Smooth muscle cell (in vitro differentiated cells): ENCODE data around the gene KCNK10. TPM values are rescaled to one million over a fixed set of nuclear protein-coding genes. Genes with fewer than 3 reads are reported as not detected.
"Not testable (repeated sequence)": the region's sequence is repeated elsewhere in the genome, so short reads cannot be mapped to it uniquely, and the experiment has no call there.

Experiments used
- DNase-seq: peaks from one replicate; lab custom pipeline; 2025; ENCODE audit not compliant: unreplicated experiment; lab: John Stamatoyannopoulos, UW
- H2AFZ ChIP-seq: fragments of 200-600 bp; sonication (generic); 2 replicates; pipeline ENCODE4 v1.6.0; 2016; ENCODE audit warnings: antibody characterized with exemption, low read depth, mild to moderate bottlenecking
- H3F3A ChIP-seq: fragments of 200-600 bp; sonication (generic); 2 replicates; pipeline ENCODE4 v1.6.0; 2017; ENCODE audit warnings: antibody characterized with exemption, low read depth
- H3K27ac ChIP-seq: fragments of 200-600 bp; sonication (generic); 2 replicates; pipeline ENCODE4 v1.5.1; 2016; ENCODE audit warnings: low read depth, mild to moderate bottlenecking
- H3K27me3 ChIP-seq: fragments of 200-600 bp; sonication (generic); 2 replicates; pipeline ENCODE4 v1.6.1; 2016; ENCODE audit warnings: low read depth, mild to moderate bottlenecking
- H3K36me3 ChIP-seq: fragments of 200-600 bp; sonication (generic); 2 replicates; pipeline ENCODE4 v1.5.1; 2016; ENCODE audit warnings: low read depth
- H3K4me1 ChIP-seq: fragments of 200-600 bp; sonication (generic); 2 replicates; pipeline ENCODE4 v1.5.1; 2016; ENCODE audit warnings: low read depth
- H3K4me2 ChIP-seq: fragments of 200-600 bp; sonication (generic); 2 replicates; pipeline ENCODE4 v1.6.0; 2016; ENCODE audit warnings: mild to moderate bottlenecking
- H3K4me3 ChIP-seq: fragments of 200-600 bp; sonication (generic); 2 replicates; pipeline ENCODE4 v1.5.1; 2016; ENCODE audit warnings: mild to moderate bottlenecking
- H3K79me2 ChIP-seq: fragments of 200-600 bp; sonication (generic); 2 replicates; pipeline ENCODE4 v1.6.0; 2016; ENCODE audit warnings: low read depth, mild to moderate bottlenecking
- H3K9ac ChIP-seq: fragments of 200-600 bp; sonication (generic); 2 replicates; pipeline ENCODE4 v1.6.0; 2016; ENCODE audit warnings: low read depth
- H3K9me3 ChIP-seq: fragments of 200-600 bp; sonication (generic); replicated peaks from 2 replicates; pipeline ENCODE4 v1.5.1; 2016; ENCODE audit warnings: low read depth
- H4K20me1 ChIP-seq: fragments of 200-600 bp; sonication (generic); 2 replicates; pipeline ENCODE4 v1.6.0; 2016; ENCODE audit warnings: low read depth
- WGBS: methylation state at CpG from one replicate; pipeline ENCODE4 v1.1.7; 2016; ENCODE audit warnings: low lambda C conversion rate; 5-methylcytosine and 5-hydroxymethylcytosine counted together
- polyA plus RNA-seq: library from polyadenylated mRNA; unstranded; fragments of >200 nt; fragmentation: Nextera tagmentation; extraction: Ambion mirVana; gene quantifications from 2 replicates; pipeline ENCODE4 v1.2.1, GENCODE V29; 2016
- total RNA-seq: library from RNA; depleted of rRNA; stranded (reverse); fragments of >200 nt; gene quantifications from 2 replicates; pipeline ENCODE4 v1.2.3, GENCODE V29; 2014
- TF ChIP-seq, protein P1 (sequence below): fragments of 200-600 bp; sonication (generic); IDR thresholded peaks from 2 replicates; pipeline ENCODE4 v1.5.1; 2017; ENCODE audit warnings: borderline replicate concordance, mild to moderate bottlenecking, antibody characterized with exemption; ENCODE audit not compliant: insufficient read depth, poor library complexity, severe bottlenecking

KCNK10 gene
- total and polyA plus RNA-seq, 2 experiments from 2014 or later = not detected

DNA sequence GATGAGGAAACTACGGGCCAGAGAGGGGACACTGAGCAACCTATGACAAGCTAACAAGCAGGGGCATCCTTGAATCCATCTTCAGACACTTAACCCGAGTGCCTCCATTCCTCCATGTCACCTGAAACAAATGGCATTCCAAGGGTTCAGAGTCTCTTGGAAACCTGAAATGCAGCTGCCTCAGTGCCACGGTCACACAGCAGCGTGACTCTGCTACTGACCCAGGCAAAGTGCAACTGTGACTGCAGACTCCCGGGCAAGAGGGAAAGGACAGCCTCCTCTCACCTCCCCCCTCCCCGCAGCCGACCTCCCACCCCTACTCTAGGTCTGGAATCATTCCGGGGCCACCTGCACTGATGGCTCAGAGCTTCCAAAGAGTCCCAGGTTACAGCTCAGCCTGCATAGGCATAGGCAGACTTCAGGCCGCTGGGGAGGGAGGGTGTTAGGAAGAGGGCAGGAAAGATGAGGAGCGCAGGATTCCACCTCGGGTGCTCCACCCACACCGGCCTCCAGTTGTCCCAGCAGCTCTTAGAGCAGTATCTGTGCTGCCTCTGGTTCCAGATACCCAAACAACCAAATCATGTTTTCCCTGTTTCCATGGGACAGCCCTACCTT lies 53.2 kb downstream of the KCNK10 start:
- DNase-seq = no peak
- Histone ChIP-seq H3F3A (no peaks in the 10 kb centered on the region), H3K4me2 (no peak overlapping the region), H3K27me3 (peaks cover 4% of the 10 kb centered on the region), H4K20me1 (no peaks in the 10 kb centered on the region), H3K27ac (no peak overlapping the region), H3K4me3 (no peak overlapping the region), H2AFZ (no peak overlapping the region), H3K9ac (no peak overlapping the region), H3K79me2 (no peaks in the 10 kb centered on the region), H3K36me3 (no peaks in the 10 kb centered on the region), H3K9me3 (no peaks in the 10 kb centered on the region), H3K4me1 (no peaks in the 10 kb centered on the region)
- TF ChIP-seq, protein P1, sequence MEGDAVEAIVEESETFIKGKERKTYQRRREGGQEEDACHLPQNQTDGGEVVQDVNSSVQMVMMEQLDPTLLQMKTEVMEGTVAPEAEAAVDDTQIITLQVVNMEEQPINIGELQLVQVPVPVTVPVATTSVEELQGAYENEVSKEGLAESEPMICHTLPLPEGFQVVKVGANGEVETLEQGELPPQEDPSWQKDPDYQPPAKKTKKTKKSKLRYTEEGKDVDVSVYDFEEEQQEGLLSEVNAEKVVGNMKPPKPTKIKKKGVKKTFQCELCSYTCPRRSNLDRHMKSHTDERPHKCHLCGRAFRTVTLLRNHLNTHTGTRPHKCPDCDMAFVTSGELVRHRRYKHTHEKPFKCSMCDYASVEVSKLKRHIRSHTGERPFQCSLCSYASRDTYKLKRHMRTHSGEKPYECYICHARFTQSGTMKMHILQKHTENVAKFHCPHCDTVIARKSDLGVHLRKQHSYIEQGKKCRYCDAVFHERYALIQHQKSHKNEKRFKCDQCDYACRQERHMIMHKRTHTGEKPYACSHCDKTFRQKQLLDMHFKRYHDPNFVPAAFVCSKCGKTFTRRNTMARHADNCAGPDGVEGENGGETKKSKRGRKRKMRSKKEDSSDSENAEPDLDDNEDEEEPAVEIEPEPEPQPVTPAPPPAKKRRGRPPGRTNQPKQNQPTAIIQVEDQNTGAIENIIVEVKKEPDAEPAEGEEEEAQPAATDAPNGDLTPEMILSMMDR = no peak
- WGBS = 89% methylated on average over 11 of the region's 12 CpGs

DNA sequence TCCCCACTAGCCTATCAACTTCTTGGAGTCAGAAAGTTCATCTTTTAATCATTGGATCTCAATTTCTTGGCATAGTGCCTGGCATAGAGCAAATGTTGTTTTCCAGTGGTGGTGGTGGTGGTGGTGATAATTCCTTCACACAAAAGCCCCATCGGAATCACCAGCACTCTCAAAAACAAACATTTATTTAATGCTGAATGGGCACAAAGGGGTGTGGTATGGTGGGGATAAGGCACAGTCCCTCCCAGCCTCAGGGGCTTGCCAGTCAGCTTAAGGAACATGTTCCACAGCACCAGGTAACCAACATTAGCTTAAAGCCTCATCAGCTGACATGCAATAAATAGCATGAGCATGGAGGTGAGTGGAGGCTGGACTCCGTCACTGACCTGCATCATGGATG lies 56.6 kb downstream of the KCNK10 start:
- Histone ChIP-seq H3K4me3 (no peak overlapping the region), H3K4me2 (no peak overlapping the region), H4K20me1 (no peaks in the 10 kb centered on the region), H3K9ac (no peak overlapping the region), H3K4me1 (no peaks in the 10 kb centered on the region), H3K27me3 (peaks cover 4% of the 10 kb centered on the region), H2AFZ (no peak overlapping the region), H3K36me3 (no peaks in the 10 kb centered on the region), H3K9me3 (no peaks in the 10 kb centered on the region), H3K27ac (no peak overlapping the region), H3K79me2 (no peaks in the 10 kb centered on the region), H3F3A (no peaks in the 10 kb centered on the region)
- TF ChIP-seq, protein P1 = no peak
- DNase-seq = no peak
- whole genome bisulfite sequencing = 90% methylated on average over 2 of the region's 2 CpGs

DNA sequence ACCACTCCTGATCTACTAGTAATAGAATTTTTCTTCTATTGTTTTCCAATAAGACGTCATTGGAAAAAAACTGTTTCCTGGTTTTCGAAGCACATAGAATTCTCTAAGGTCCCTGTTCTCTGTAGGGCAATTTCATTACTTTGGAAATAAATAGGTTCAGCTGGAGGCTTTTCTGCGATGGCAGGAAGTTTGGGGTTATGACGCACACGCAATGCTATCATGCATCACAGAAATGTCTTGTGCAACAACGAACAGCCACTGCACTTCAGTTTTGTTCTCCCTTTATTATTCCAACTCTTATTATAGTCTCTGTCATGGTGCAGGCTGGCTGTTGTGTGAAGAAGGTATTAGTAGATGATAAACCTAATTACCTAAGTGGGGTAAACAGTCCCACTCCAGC lies 59.0 kb downstream of the KCNK10 start:
- Histone ChIP-seq H3K27me3 (no peaks in the 10 kb centered on the region), H3K27ac (no peak overlapping the region)
- WGBS = 92% methylated on average over 6 of the region's 6 CpGs

DNA sequence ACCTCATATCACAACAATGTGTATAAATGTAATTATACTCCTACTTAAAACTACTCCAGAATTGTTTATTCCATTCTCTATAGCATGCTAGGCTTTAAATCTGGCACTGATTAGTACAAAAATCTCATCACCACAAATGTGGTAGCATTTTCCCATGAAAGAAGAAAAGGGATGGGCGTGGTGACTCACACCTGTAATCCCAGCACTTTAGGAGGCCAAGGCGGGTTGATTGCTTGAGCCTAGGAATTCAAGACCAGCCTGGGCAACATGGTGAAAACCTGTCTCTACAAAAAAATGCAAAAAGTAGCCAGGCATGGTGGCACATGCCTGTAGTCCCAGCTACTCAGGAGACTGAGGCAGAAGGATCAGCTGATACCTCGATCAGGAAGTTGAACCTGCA lies 61.8 kb downstream of the KCNK10 start:
- not testable (repeated sequence) for H4K20me1 ChIP-seq, H3F3A ChIP-seq, H3K4me2 ChIP-seq, H3K9me3 ChIP-seq, H3K27ac ChIP-seq, H2AFZ ChIP-seq, H3K9ac ChIP-seq, DNase-seq, H3K4me1 ChIP-seq, H3K4me3 ChIP-seq, H3K79me2 ChIP-seq, H3K27me3 ChIP-seq, H3K36me3 ChIP-seq
- WGBS = 84% methylated on average over 3 of the region's 3 CpGs

More for the DNA sequence above, 59.0 kb downstream of the KCNK10 start:
- H2AFZ ChIP-seq = no peak overlapping the region
- no peaks in the 10 kb centered on the region for H3K79me2 ChIP-seq
- H3K4me1 ChIP-seq = no peaks in the 10 kb centered on the region
- no peak overlapping the region for H3K4me2 ChIP-seq
- no peak overlapping the region for H3K9ac ChIP-seq
- H3F3A ChIP-seq = no peaks in the 10 kb centered on the region
- TF ChIP-seq, protein P1 = no peak
- H3K9me3 ChIP-seq = no peaks in the 10 kb centered on the region
- H3K4me3 ChIP-seq = no peak overlapping the region
- no peak for DNase-seq
- H4K20me1 ChIP-seq = no peaks in the 10 kb centered on the region
- H3K36me3 ChIP-seq = no peaks in the 10 kb centered on the region
